ENCODE measurements around the gene NRIP3. TPM values are rescaled to one million over a fixed set of nuclear protein-coding genes. Genes with fewer than 3 reads are reported as not detected.
"Not testable (repeated sequence)": the region's sequence is repeated elsewhere in the genome, so short reads cannot be mapped to it uniquely, and the experiment has no call there.

Gene NRIP3
- total RNA-seq, 4 donors from 2014 or later: 1.8 to 2.9 (median 2.2) TPM

DNA sequence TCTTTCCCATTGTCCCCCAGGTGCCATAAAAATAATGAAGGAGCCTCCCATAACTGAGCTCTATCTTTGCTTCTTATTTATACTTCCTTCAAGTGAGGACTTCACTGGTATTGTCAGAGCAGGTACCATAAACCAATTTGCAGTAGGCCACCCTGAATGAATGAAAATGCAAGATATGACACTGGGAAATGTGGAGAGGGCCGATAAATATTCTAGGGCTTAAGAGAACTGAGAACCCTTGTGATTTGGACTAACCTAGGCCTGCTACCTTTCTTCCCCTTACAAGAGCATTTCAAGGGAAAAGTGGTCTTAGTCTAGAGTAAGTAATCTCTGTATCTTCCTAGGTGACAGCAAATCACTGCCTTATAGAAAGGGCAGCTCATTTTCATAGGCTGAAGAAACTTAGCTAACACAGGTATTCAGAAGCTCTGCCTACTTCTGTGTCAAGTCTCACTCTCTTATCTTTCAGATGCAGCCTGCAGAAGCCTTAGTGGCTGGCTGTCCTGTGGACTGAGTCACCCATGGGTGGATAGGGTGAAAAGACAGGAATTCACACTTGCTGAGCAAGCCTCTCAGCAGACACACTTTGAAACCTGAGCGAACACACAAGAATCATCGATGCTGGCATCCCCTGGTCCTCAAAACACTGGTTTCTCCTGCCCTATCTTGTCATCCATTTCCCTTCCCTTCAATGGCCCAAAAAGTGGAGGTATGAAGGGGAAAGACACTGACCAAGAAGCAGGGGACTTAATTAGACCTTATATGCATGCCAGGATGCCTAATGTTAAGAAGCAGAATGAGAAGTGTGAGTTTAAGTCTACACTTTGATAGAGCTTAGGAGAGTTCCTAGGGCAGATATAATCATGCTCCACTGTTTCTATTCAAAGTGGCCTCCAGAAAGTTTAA, 15.2 kb downstream of the NRIP3 start:
- no peaks in the 10 kb centered on the region for H3K27me3 ChIP-seq
- no peaks in the 10 kb centered on the region for H3K9me3 ChIP-seq
- no peak overlapping the region for H3K27ac ChIP-seq
- no peaks in the 10 kb centered on the region for H3K4me1 ChIP-seq
- no peaks in the 10 kb centered on the region for H3K36me3 ChIP-seq
- 85 to 100% methylated on average over 2 to 3 of the region's 3 CpGs for WGBS, 2 donors (ENCODE audit: low coverage in 1 of 2)
- H3K4me3 ChIP-seq: no peak overlapping the region
- ATAC-seq: no peak
- TF ChIP-seq, protein P1, sequence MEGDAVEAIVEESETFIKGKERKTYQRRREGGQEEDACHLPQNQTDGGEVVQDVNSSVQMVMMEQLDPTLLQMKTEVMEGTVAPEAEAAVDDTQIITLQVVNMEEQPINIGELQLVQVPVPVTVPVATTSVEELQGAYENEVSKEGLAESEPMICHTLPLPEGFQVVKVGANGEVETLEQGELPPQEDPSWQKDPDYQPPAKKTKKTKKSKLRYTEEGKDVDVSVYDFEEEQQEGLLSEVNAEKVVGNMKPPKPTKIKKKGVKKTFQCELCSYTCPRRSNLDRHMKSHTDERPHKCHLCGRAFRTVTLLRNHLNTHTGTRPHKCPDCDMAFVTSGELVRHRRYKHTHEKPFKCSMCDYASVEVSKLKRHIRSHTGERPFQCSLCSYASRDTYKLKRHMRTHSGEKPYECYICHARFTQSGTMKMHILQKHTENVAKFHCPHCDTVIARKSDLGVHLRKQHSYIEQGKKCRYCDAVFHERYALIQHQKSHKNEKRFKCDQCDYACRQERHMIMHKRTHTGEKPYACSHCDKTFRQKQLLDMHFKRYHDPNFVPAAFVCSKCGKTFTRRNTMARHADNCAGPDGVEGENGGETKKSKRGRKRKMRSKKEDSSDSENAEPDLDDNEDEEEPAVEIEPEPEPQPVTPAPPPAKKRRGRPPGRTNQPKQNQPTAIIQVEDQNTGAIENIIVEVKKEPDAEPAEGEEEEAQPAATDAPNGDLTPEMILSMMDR (IDR thresholded peaks at IDR 0.05): no peak
- no peak for TF ChIP-seq POLR2A (IDR thresholded peaks at IDR 0.05)
- TF ChIP-seq EP300 (IDR thresholded peaks at IDR 0.05): no peak
- TF ChIP-seq POLR2AphosphoS5 (IDR thresholded peaks at IDR 0.05): no peak

- no peaks in the 10 kb centered on the region for H3K36me3 ChIP-seq
- H3K4me3 ChIP-seq: no peak overlapping the region
- no peak for TF ChIP-seq POLR2AphosphoS5 (IDR thresholded peaks at IDR 0.05)
- no peak for TF ChIP-seq EP300 (IDR thresholded peaks at IDR 0.05)
- TF ChIP-seq, protein P1 (IDR thresholded peaks at IDR 0.05): no peak
- TF ChIP-seq POLR2A (IDR thresholded peaks at IDR 0.05): no peak
- H3K9me3 ChIP-seq: no peaks in the 10 kb centered on the region
- H3K27ac ChIP-seq: no peak overlapping the region
- WGBS, 2 donors (ENCODE audit: low coverage in 1 of 2): 90 to 94% methylated on average over 2 of the region's 2 CpGs
- no peak for ATAC-seq
- no peaks in the 10 kb centered on the region for H3K27me3 ChIP-seq
- no peaks in the 10 kb centered on the region for H3K4me1 ChIP-seq
These were observed 16.4 kb downstream of the NRIP3 start for GRCh38 chr11:8987446-8987845.

DNA sequence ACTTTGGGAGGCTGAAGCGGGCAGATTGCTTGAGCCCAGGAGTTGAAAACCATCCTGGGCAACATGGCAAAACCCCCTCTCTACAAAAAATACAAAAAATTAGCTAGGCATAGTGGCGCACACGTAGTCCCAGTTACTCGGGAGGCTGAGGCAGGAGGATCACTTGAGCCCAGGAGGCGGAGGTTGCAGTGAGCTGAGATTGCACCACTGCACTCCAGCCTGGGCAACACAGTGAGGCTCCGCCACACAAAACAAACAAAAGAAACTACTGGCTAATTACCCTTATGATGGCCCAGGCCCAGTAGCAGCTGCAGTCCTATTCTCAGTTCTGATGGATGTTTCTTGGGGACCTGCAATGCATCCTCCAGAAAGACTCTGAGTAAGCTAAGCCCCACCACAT, 17.0 kb downstream of the NRIP3 start:
- not testable (repeated sequence) for H3K4me1 ChIP-seq, H3K4me3 ChIP-seq, H3K27ac ChIP-seq, H3K9me3 ChIP-seq, H3K27me3 ChIP-seq, ATAC-seq, H3K36me3 ChIP-seq
- 100% methylated on average over 1 to 6 of the region's 6 CpGs for WGBS, 2 donors (ENCODE audit: low coverage in 1 of 2)

GRCh38 chr11:8985462-8985861, 18.3 kb downstream of the NRIP3 start:
- Histone ChIP-seq H3K4me1 (no peaks in the 10 kb centered on the region), H3K27ac (no peak overlapping the region), H3K36me3 (no peaks in the 10 kb centered on the region), H3K4me3 (no peak overlapping the region), H3K9me3 (no peaks in the 10 kb centered on the region), H3K27me3 (no peaks in the 10 kb centered on the region)
- WGBS, 2 donors (ENCODE audit: low coverage in 1 of 2): 95 to 100% methylated on average over 3 of the region's 5 CpGs
- TF ChIP-seq, protein P1 (IDR thresholded peaks at IDR 0.05): no peak
- no peak for TF ChIP-seq POLR2AphosphoS5 (IDR thresholded peaks at IDR 0.05)
- no peak for TF ChIP-seq POLR2A (IDR thresholded peaks at IDR 0.05)
- no peak for TF ChIP-seq EP300 (IDR thresholded peaks at IDR 0.05)
- no peak for ATAC-seq

GRCh38 chr11:8983552-8983951, 20.2 kb downstream of the NRIP3 start:
- H3K27ac ChIP-seq: no peak overlapping the region
- WGBS, 2 donors (ENCODE audit: low coverage in 1 of 2): 38 to 75% methylated on average over 1 of the region's 2 CpGs
- no peaks in the 10 kb centered on the region for H3K36me3 ChIP-seq
- no peak for ATAC-seq
- TF ChIP-seq EP300 (IDR thresholded peaks at IDR 0.05) (no peak), POLR2AphosphoS5 (IDR thresholded peaks at IDR 0.05) (no peak)
- TF ChIP-seq, protein P1 (IDR thresholded peaks at IDR 0.05): no peak
- no peaks in the 10 kb centered on the region for H3K9me3 ChIP-seq
- no peak overlapping the region for H3K4me3 ChIP-seq
- no peaks in the 10 kb centered on the region for H3K4me1 ChIP-seq
- no peaks in the 10 kb centered on the region for H3K27me3 ChIP-seq
